Middle frontal gyrus (tissue), 1 donor: ENCODE measurements around the gene ZDHHC11B.

ENCODE experiments used
- DNase-seq: peaks from one replicate; pipeline ENCODE4 v3.0.0-alpha.2; 2015; ENCODE audit warnings: low spot score; ENCODE audit errors: extremely low spot score

Gene ZDHHC11B

DNA sequence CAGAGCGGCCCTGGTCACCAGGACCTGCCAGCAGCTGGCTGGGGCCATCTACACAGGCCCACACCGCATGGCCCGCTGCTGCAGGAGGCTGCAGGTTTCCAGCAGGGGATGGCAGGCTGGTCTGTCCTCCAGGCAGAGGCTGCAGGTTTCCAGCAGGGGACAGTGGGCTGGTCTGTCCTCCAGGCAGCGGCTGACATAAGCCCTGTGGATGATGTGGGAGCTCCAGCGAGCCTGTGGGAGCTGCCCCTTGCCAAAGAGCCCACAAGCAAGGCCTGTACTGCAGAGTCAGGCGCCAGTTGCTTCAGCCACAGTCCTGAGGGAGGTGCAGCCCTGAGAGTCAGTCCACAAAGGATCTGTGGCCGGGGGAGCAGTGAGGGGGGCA lies 109.9 kb downstream of the ZDHHC11B start:
- no peak for DNase-seq

DNA sequence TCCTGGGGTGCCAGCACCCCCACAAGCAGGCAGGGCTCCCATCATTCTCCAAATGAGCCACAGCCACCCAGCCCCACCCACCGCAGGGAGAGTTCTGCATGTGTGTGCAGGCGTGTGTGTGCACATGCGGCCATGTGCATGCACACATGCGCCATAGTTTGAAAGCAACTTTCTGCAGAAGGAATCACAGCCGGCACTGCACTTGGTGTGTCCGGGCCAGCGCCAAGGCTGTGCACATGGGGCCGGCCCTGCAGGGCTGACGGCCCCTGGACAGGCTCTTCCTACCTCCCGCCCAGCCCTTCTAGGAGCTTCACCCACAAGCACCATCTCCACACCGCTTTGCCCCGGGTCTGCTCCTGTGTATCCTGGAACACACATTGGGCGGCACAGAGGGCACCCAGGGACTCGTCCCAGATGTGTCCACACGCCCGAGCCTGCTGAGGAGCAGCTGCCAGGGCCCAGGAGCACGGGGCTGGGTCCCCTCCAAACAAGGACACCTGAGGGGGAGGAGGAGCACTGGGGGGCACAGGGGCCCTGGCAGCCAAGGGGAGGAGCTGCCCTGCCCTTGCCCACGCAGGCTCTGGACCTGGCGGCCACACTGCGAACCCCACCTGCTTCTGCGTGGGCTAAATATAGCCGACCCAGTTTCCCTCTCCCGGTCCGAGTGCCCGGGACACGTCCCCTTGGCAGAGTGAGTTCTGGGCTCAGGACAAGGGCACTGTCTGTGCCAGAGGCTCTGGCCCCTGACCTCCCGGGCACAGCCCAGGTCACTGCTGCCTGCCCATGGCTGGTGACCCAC lies 110.5 kb downstream of the ZDHHC11B start:
- no peak for DNase-seq

DNA sequence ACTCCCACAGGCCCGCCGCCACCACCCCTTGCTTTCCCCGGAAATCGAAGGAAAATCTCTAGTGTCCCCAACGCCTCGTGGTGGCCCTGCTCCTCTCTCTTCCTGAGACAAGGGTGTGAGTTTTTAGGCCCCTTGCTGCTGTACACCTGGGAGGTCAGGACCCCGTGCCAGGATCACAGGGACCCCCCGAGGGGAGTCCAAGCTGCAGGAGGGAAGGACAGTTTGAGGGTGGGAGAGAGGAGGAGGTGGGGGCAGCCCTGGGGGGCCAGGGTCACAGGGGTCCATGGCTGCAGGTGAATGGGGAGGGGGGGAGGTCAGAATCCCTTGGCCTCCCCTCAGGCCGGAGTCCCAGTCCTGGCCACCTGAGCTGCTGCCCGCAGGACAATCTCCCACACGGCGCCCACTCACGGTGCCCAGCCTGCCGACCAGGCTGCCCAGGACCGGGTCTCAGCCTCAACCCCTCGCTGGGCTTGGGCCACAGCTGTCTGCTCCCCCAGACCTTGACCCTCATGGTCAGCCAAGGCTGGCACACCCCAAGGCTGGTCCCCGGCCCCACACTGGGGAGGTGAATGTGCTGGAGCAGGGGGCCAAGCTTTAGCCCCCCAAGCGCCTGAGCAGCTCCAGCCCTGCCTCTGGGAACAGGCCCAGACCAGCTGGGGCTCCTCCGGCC lies 111.2 kb downstream of the ZDHHC11B start:
- DNase-seq = no peak

DNA sequence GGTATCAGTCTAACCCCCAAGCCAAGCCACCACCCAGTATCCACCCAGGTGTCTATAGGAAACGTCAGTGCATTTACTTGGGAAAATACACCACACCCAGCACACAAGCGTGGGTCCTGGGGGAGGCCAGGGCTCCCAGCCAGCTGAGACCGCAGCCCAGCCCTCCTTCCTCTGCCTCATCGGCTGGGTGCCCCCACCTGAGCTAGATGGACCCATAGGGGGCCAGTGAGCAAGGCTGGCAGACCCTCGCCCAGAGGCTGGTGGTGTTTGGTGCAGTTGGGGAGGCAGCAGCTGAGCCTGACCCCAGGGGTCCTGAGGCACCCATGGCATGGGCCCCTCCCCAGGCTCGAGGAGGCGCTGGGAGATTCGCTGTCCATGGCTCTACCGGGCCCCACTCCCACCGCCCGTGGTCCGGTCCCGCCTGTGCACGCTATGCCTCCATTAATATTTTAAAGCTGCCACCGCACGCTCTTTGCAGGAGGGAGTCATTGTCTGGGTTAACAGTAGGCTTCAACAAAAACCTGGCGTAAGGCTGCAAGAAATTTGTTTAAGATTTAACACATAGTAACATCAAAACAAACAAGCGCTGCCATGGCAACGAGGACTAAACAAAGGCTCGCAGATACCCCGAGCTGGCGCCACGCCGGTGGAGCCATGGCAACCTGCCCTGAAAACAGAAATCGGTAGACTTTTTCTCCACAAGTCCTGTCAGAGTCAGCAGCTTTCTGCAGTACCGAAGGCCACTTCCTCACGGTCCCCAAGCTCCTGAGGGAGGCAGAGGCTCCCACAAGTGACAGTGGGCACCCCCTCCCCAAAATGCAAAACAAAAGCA lies 112.0 kb downstream of the ZDHHC11B start:
- DNase-seq = peak; percentile 19

DNA sequence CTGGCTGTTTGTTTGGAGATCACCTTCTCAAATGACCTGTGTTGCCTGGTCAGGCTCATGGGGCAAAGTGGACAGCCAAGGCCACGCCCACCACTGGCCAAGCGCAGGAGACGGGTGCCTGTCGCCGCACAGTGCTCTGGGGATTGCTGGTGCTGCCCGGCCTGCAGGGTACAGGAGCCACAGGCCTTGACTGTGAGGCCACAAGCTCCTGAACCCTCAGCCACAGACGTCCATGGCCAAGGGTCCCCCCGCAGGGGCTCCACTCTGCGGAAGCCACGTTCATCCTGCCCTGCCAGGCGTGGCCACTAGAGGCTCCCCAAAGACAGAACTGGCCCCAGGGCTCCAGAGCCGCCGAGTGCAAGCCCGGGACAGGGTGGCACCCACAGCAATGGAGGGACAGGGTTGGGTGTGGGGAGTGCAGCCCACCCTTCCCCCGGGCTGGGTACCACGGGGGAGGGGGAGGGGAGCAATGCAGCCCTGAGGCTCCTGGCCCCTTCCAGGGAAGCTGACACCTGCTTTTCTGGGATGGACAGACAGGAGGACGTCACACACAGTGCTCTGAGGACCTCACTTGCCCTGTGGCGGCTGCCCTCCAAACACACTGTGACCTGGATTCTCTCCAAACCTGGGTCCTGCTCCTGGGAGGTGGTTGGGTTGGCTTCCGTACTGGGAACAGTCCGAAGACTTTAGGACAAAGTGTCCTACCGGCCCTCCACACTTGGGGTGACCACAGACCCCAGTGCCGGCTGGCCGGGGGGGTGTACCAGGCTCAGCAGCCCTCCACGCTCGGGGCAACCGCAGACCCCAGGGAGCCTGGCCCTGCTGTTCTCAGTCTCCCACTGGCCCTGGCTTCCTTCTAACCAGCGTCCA lies 112.8 kb downstream of the ZDHHC11B start:
- peak; percentile 43 for DNase-seq

DNA sequence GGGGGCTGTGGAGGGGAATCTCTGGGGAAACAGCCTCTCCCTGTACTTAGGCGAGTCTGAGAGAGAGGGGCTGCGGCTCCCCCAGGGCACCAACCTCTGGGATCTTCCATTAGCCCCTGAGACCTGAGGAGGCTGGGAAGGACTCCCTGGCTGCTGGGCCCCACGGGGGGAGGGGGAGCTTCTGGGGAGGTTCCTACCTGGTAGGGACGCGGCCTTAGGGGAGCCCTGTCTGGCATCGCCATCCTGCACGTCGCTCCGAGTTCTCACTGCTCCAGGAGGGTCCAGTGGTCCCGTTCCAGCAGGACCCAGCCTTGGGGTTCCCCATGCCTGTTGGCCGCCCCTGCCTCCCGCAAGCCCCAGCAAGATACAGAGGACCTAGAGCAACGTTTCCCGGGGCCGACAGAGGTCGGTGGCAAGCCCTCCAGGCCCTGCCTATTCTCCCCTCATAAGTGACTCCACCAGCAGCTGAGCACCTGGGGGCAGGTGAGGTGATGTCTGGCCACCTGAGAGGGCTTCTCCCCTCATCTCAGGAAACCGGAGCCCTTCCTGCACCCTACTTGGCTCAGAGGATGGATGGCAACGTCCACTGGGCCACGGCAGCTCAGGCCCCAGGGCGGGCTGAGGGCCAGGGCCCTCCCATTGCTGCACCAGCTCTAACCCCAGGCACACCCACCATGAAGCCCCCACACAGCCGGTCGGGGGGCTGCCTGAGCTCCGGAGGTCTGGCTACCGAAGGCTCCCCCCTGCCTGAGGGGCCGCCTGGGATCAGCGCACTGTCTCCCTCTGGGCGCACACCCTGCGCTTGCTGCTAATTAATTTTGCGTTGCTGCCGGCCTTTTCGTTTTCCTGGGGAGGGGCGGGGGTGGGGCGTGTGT lies 113.9 kb downstream of the ZDHHC11B start:
- DNase-seq = no peak

DNA sequence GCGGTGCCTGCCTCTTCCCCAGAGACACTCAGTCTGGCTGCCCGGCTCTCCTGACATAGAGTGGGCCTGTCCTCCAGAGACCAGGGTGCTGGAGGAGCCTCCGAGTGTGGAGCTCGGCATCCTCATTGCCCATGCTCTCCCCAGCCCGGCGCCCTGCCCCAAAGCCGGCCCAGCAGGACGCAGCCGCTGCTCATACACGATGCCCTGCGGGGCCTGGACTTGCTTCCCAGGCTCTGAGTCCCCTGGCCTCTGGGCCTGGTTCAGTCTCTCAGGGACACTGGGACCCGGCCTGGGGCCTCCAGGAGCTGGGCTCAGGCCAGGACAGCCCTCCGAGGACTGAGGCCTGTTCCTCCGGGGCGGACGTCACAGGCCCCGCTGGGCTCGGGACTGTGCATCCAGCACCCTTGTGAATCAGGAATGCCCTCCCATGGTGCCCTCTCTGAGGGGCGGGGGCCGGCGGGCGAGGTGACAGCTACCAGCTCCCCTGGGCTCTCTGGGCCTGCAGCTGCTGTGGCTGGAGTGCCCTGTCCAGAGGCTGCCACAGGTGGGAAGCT lies 114.6 kb downstream of the ZDHHC11B start:
- DNase-seq = no peak

DNA sequence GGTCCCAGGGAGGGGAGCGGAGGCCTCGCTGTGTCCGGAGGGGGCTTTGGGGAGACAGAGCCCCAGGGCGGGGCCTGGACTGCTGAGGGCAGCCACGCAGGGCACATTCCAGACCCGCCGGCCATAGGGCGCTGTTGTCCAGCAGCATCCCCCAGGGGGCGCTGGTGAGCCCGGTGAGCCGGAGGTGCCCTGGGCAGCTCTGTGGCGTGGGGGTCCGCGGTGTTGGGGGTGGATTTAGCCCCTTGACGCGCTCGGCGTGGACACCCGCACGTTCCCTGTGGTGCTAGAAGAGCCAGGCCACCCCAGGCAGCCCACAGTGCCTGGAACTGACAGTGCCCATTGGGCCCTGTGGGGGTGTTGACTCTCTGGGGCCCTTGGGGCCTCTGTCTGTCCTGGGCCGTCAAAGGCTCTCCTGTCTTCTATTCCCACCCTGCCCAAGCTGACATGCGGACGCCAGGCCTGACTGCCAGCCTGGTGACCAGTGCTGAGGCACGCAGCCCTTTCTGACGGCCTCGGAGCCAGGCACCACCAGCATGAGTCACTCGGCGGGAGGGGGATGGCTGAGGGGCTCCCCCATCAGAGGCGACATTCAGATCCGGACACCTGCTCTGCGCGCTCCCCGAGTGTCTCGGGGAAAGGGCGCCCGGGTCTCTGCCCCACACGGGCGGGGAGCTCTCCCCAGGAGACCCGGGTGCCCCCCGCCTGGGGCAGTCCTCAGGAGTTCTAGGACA lies 115.3 kb downstream of the ZDHHC11B start:
- peak; percentile 80 for DNase-seq

DNA sequence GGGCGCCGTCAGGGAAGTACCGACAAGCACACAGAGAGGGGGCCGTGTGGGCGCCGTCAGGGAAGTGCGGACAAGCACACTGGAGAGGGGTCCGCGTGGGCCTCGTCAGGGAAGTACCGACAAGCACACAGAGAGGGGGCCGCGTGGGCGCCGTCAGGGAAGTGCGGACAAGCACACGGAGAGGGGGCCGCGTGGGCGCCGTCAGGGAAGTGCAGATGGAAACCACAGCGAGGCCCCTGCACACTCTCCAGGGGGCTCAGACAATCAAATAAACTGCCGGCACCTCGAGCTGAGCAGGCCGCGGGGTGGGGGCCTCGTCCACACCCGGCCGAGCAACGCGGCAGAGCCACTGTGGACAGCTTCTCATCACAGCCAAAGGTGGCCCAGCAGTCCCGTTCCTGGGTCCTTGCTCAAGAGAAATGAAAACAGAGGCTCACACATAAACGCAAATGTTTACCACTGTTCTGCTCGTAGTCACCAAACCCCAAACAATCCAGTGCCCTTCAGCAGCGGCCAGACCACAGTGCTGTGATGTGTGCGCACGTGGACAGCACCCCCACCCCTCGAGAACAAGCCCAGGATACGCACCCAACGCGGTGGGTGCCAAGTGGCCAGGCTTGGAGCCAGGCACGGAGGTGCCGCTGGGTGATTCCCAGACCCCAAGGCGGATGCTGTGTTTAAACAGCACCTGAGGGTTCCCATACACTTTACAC lies 116.1 kb downstream of the ZDHHC11B start:
- DNase-seq = no peak

DNA sequence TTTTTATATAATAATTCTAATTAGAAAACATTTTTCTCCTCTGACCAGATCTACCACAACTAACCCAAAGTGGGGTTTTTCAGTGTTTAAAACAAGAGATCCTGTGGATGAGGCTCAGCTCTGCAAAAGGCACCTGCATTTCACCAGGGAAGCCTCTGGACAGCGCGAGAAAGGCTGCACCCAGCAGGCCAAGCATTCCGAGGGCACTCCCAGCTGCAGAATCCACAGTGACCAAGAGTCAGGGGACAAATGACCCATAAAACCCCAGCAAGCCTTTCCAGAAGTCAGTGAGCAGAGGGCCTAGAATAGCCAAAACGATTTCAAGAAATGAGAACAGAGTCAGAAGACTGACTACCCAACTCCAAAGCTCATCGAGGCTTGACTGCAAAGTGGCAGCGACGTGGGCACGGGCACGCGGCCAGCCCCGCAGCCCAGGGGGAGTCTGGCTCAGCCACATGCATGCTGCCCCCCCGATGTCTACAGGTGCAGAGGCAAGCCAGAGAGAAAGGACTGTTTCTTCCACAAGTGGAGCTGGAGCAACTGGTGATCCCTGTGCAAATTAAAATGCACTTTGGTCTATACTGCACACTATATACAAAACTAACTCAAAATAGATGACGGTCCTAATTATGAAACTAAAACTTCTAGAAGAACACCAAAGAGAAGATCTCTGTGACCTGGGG lies 117.6 kb downstream of the ZDHHC11B start:
- DNase-seq = no peak

DNA sequence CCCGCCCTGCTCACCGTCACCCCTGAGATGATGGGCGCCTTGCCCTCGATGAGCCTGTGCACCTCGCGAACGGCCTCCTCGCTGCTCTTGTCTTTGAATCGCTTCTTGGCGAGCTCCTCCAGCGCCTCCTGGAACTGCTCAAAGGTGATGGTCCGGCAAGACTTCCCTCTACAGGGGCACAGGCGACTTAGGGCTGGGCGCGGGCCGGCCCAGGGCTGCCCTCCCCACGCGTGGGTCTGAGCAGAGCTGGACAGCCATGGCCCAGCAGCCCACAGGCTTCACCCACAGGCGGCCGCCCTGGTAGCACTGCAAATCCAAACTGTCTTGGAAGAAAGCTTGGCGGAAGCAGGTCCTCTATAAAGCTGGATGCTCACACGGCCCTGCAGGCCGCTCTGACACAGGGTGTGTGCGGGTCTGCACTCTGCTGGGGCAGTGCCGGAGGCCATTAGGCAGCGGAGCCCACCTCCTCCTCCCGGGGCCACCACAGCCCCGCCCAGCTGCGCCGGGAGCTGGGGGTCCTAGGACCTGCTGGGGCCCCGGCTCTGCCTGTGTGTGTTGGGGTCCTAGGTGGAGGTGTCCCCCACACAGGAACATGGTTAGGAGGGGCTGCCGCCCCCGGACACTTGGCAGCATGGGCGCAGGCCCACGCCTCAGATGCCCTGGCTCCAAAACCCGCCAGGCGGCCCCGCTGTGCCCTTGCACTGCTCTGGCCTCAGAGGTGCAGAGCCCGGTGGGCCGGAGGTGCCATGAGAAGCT lies 118.4 kb downstream of the ZDHHC11B start:
- no peak for DNase-seq

DNA sequence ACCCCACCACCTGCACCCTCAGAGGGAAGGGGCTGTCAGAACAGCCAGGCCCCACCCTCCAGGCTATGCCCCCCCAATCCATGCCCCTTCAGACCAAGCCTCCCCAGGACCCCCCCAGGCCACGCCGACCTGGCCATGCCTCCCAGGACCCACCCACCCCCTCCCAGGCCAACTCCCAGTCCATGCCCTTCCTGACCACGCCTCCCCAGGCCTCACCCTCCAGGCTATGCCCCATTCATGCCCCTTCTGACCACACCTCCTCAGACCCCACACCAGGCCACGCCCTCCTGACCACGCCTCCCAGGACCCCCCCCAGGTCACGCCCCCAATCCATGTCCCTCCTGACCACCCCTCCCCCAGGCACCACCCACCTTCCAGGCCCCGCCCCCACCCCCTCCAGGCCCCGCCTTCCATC lies 119.0 kb downstream of the ZDHHC11B start:
- no peak for DNase-seq

DNA sequence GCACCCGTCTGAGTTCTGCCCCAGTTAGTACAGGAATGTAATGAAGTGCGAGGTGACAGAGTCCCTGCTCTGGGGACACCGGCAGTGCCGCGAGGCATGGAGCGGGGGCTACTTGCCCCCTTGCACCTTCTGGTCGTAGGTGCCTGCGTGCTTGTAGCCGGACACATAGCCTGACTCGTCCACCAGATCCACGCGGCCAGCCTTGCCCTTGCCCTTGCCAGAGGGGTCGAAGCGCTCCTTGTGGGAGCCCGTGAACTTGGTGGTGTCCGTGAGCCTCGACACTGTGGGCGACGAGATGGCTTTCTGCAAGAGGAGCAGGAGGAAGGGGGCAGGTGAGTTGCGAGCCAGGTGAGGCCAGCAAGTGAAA lies 119.6 kb downstream of the ZDHHC11B start:
- no peak for DNase-seq

DNA sequence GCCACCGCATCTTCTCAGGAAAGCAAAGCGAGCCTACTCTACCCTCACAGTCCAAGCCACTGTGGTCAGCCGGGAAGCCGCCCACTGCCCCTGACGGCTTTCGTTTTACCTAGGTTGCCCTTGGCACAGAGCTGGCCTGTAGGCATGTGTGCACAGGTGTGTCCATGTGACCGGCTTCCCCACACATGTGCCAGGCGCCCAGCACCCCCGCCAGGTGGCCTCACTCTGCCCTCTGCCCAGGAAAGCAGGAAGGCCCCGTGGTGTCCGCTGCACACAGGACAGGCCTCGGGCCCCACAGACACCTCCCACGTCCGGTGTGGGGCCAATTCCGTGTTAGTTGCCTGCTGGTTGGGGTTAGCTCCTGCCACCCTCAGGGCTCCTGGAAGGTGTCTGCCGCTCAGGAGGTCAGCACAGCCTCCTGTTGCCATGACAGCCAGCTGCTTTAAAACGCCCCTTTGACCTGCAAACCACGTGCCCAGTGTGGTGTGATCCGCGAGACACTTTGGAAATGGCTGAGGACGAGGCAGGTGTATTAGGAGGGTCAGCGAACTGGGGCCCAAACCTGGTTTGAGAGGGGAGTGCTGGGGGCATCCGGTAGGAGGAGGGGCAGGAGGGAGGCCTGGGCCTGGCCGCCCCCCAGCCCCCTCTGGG lies 120.1 kb downstream of the ZDHHC11B start:
- DNase-seq = no peak

DNA sequence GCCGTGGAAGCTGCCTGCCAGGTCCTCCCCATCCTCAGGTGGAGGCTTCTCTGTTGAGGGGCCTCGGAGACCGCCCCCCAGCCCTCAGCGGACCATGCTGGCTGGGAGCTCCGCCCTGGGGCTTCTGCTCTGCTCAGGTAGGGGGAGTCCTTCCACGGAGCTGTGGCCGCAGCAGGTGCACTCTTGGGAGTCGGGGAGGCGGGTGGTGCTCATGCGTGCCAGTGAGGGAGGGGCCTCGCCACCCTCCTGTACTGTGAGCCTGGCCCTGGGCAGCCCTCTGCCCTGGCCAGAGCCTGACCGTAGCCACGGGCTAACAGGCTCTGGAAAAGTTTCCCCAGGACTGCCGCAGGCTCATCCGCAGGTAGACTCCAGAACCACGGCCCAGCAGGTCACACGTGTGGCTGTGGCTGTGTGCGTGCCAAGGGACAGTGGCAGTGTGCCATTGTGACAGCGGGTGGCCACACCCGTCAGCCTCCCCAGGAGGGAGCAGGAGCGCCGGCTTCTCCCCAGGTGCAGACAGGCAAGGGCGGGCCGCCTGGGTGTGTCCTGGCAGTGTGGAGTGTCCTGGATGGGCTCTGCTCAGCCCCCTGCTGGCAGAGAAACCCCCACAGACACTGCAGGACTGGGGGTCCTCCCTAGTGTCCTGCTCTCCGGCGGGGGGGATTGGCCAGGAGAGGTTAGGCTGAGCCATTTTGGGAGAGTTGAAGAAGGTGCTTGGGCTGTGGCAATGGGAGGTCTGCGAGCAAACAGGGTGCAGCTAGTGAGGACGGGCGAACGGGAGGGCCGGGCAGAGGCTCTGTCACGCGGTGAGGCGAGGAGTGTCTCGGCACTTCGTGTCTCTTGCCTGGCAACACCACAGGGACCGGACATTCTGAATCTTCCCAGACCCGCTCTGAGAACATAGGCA lies 120.8 kb downstream of the ZDHHC11B start:
- no peak for DNase-seq
